NCI-H2171 treated with DMSO at 0.1 percent for 48 hours (cell line): Measurements from ENCODE around the gene AKAP8L.
"Not testable (repeated sequence)": the region's sequence is repeated elsewhere in the genome, so short reads cannot be mapped to it uniquely, and the experiment has no call there.

ENCODE experiments used
- DNase-seq: peaks from one replicate; lab custom pipeline; 2025; lab: John Stamatoyannopoulos, UW

AKAP8L gene

GRCh38 chr19:15379083-15379998, 39.4 kb downstream of the AKAP8L start, which contains the start of gene AKAP8:
Gene AKAP8, minus strand, starts transcription at chr19:15379787. Its CDS starts 56 bp downstream, at chr19:15379731.
- DNase-seq: peak; percentile 97

- peak; percentile 51 for DNase-seq
Observed at GRCh38 chr19:15378534-15379082, 40.2 kb downstream of the AKAP8L start.

GRCh38 chr19:15374796-15375440, 43.9 kb downstream of the AKAP8L start:
- no peak for DNase-seq

- DNase-seq: no peak
Observed at GRCh38 chr19:15374105-15374651, 44.6 kb downstream of the AKAP8L start.

- DNase-seq: no peak
Observed at GRCh38 chr19:15373644-15374043, 45.1 kb downstream of the AKAP8L start.

- DNase-seq: no peak
Observed at GRCh38 chr19:15372891-15373301, 45.9 kb downstream of the AKAP8L start.

- DNase-seq: no peak
Observed at GRCh38 chr19:15372470-15372869, 46.3 kb downstream of the AKAP8L start.

- no peak for DNase-seq
Observed at GRCh38 chr19:15371786-15372380, 46.9 kb downstream of the AKAP8L start.

GRCh38 chr19:15371119-15371518, 47.7 kb downstream of the AKAP8L start:
- no peak for DNase-seq

- no peak for DNase-seq
Observed at GRCh38 chr19:15369594-15369891, 49.2 kb downstream of the AKAP8L start.

- no peak for DNase-seq
Observed at GRCh38 chr19:15368798-15369593, 49.8 kb downstream of the AKAP8L start.

- no peak for DNase-seq
Observed at GRCh38 chr19:15368051-15368632, 50.6 kb downstream of the AKAP8L start.

GRCh38 chr19:15367439-15367838, 51.3 kb downstream of the AKAP8L start:
- no peak for DNase-seq

GRCh38 chr19:15365264-15365663, 53.5 kb downstream of the AKAP8L start:
- no peak for DNase-seq

- DNase-seq: not testable (repeated sequence)
Observed at GRCh38 chr19:15363791-15364190, 55.0 kb downstream of the AKAP8L start.

- not testable (repeated sequence) for DNase-seq
Observed at GRCh38 chr19:15363048-15363447, 55.7 kb downstream of the AKAP8L start.

- not testable (repeated sequence) for DNase-seq
Observed at GRCh38 chr19:15360015-15360414, 58.8 kb downstream of the AKAP8L start.

- no peak for DNase-seq
Observed at GRCh38 chr19:15358918-15359317, 59.9 kb downstream of the AKAP8L start.

- no peak for DNase-seq
Observed at GRCh38 chr19:15357906-15358305, 60.9 kb downstream of the AKAP8L start.

- no peak for DNase-seq
Observed at GRCh38 chr19:15354566-15355296, 64.1 kb downstream of the AKAP8L start.
